ENCODE measurements around the gene DBF4B. TPM values are rescaled to one million over a fixed set of nuclear protein-coding genes. Genes with fewer than 3 reads are reported as not detected.

The DBF4B gene
- total RNA-seq, 1 donor from 2014 or later: 16.4 TPM

DNA sequence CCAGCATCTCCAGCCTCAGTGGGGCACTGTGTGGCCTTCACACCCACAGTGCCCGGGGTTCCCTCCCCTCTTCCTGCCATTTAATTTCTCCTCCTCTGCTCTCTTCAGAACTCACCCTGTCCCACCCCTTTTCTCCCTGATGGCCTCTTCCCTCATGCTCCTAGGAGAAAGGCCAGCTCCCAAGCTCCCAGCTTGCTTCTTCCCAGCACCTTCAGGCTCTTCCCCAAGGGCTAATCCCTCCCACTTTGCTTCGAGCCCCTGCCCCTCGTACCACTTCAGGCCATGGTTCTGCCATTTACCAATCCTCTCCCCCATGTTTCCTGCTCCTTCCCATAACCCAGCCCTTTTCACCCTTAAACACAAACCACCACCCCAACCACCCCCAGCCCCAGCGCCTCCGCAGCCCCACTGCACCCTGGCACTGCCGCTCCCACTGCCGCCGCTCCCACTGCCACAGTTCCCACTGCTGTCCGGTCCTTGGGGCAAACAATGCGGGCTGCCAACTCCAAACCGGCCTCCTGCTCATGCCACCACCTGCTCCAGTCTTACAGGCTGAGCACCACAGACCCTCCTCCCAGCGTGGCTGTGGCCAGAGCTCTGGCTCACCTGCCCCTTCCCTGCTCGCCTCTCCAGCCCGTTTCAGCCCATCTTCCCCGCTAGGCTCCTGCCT, 78.9 kb downstream of the DBF4B start:
- no peak for TF ChIP-seq EZH2phosphoT487 (IDR thresholded peaks at IDR 0.05)
- TF ChIP-seq EZH2 (IDR thresholded peaks at IDR 0.05): no peak
- TF ChIP-seq CTCF (IDR thresholded peaks at IDR 0.05): no peak

DNA sequence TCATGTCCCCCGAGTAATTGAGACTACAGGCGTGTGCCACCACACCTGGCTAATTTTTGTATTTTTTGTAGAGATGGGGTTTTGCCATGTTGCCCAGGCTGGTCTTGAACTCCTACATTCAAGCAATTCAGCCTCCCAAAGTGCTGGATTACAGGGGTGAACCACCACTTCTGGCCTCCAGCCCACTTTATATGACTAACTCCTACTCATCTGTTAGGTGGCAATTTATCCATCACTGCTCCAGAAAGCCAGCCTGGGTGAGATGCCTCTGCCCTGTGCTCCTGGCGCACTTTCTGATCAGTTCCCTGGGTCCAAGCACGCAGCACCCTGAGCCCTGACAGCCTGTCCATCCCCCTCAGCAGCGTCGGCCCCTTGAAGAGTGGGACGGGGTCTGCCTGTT, 79.7 kb downstream of the DBF4B start:
- no peaks in the 10 kb centered on the region for H3K36me3 ChIP-seq
- H3K9ac ChIP-seq: no peak overlapping the region
- no peaks in the 10 kb centered on the region for H3K9me3 Mint-ChIP-seq
- no peaks in the 10 kb centered on the region for H3K79me2 ChIP-seq (ENCODE audit: low read depth)
- H3K27ac ChIP-seq: no peak overlapping the region
- H3K27me3 ChIP-seq: no peaks in the 10 kb centered on the region
- no peaks in the 10 kb centered on the region for H3K4me1 ChIP-seq
- no peaks in the 10 kb centered on the region for H3F3A ChIP-seq (ENCODE audit: low read depth)
- H3K4me3 Mint-ChIP-seq: no peak overlapping the region
- no peaks in the 10 kb centered on the region for H3K9me3 ChIP-seq (ENCODE audit: low read depth)
- DNase-seq (ENCODE audit: low spot score): no peak
- H3K27me3 Mint-ChIP-seq (ENCODE audit: insufficient read depth, low read depth): peaks cover 3% of the 10 kb centered on the region
- no peaks in the 10 kb centered on the region for H4K20me1 ChIP-seq (ENCODE audit: low read depth)
- no peak overlapping the region for H3K4me2 ChIP-seq
- peaks cover 3% of the 10 kb centered on the region for H3K4me1 Mint-ChIP-seq
- TF ChIP-seq EZH2 (IDR thresholded peaks at IDR 0.05) (no peak), CTCF (IDR thresholded peaks at IDR 0.05) (no peak), EZH2phosphoT487 (IDR thresholded peaks at IDR 0.05) (no peak)
- no peak overlapping the region for H3K27ac Mint-ChIP-seq
- H3K4me3 ChIP-seq: no peak overlapping the region
- H3K36me3 Mint-ChIP-seq: no peaks in the 10 kb centered on the region
- no peak overlapping the region for H2AFZ ChIP-seq (replicated peaks)

More for the DNA sequence above, 78.9 kb downstream of the DBF4B start:
- H3K27ac ChIP-seq: no peak overlapping the region
- Mint-ChIP-seq H3K27me3 (ENCODE audit: insufficient read depth, low read depth) (peaks cover 3% of the 10 kb centered on the region), H3K4me3 (no peak overlapping the region), H3K36me3 (no peaks in the 10 kb centered on the region), H3K4me1 (peaks cover 7% of the 10 kb centered on the region), H3K27ac (peak overlapping the region; percentile 90), H3K9me3 (no peaks in the 10 kb centered on the region)
- H4K20me1 ChIP-seq (ENCODE audit: low read depth): no peaks in the 10 kb centered on the region
- H3K9me3 ChIP-seq (ENCODE audit: low read depth): no peaks in the 10 kb centered on the region
- no peaks in the 10 kb centered on the region for H3K36me3 ChIP-seq
- no peak overlapping the region for H3K9ac ChIP-seq
- no peaks in the 10 kb centered on the region for H3K79me2 ChIP-seq (ENCODE audit: low read depth)
- no peak overlapping the region for H3K4me3 ChIP-seq
- peaks cover 5% of the 10 kb centered on the region for H3F3A ChIP-seq (ENCODE audit: low read depth)
- H3K4me1 ChIP-seq: peaks cover 4% of the 10 kb centered on the region
- no peak for DNase-seq (ENCODE audit: low spot score)
- no peak overlapping the region for H2AFZ ChIP-seq (replicated peaks)
- no peak overlapping the region for H3K4me2 ChIP-seq
- no peaks in the 10 kb centered on the region for H3K27me3 ChIP-seq

DNA sequence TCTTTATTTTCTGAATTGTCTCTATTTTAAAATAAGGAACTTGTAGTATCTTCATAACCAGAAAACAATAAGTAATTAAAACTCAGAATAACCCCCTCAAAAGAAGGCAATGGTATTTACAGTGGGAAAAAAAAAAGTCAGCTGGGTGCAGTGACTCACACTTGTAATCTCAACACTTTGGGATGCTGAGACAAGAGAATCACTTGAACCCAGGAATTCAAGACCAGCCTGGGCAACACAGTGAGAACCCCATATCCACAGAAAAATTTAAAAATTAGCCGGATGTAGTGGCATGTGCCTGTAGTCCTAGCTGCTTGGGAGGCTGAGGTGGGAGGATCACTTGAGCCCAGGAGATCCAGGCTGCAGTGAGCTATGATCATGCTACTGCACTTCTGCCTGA, 83.8 kb downstream of the DBF4B start:
- no peak overlapping the region for H3K4me2 ChIP-seq
- no peak overlapping the region for H3K4me3 ChIP-seq
- no peak overlapping the region for H2AFZ ChIP-seq (replicated peaks)
- H3K9ac ChIP-seq: no peak overlapping the region
- peaks cover 6% of the 10 kb centered on the region for H4K20me1 ChIP-seq (ENCODE audit: low read depth)
- no peaks in the 10 kb centered on the region for H3K4me1 ChIP-seq
- H3K36me3 ChIP-seq: no peaks in the 10 kb centered on the region
- no peaks in the 10 kb centered on the region for H3K27me3 ChIP-seq
- Mint-ChIP-seq H3K4me1 (peaks cover 21% of the 10 kb centered on the region), H3K4me3 (no peak overlapping the region), H3K36me3 (peaks cover 3% of the 10 kb centered on the region), H3K27me3 (ENCODE audit: insufficient read depth, low read depth) (peaks cover 3% of the 10 kb centered on the region), H3K27ac (no peak overlapping the region), H3K9me3 (no peaks in the 10 kb centered on the region)
- H3K79me2 ChIP-seq (ENCODE audit: low read depth): no peaks in the 10 kb centered on the region
- TF ChIP-seq EZH2phosphoT487 (IDR thresholded peaks at IDR 0.05): no peak
- TF ChIP-seq CTCF (IDR thresholded peaks at IDR 0.05): no peak
- no peak for TF ChIP-seq EZH2 (IDR thresholded peaks at IDR 0.05)
- no peaks in the 10 kb centered on the region for H3K9me3 ChIP-seq (ENCODE audit: low read depth)
- no peak overlapping the region for H3K27ac ChIP-seq
- DNase-seq (ENCODE audit: low spot score): no peak
- peaks cover 27% of the 10 kb centered on the region for H3F3A ChIP-seq (ENCODE audit: low read depth)

All from neural progenitor cell (in vitro differentiated cells).